GM19455 (cell line): ENCODE data around the gene KIAA2012.

Experiments used
- ATAC-seq: cut with Tn5 transposase; IDR thresholded peaks from one replicate; pipeline ENCODE4 v1.9.1; 2021; ENCODE audit not compliant: unreplicated experiment

Gene KIAA2012

GRCh38 chr2:202042444-202042843 lies 30.6 kb upstream of the KIAA2012 start:
- no peak for ATAC-seq

- ATAC-seq = no peak
Observed at GRCh38 chr2:202043475-202043874, 29.6 kb upstream of the KIAA2012 start.

- ATAC-seq = no peak
Observed at GRCh38 chr2:202044777-202045176, 28.3 kb upstream of the KIAA2012 start.

- ATAC-seq = no peak
Observed at GRCh38 chr2:202046572-202046971, 26.5 kb upstream of the KIAA2012 start.

GRCh38 chr2:202049092-202049728 lies 23.8 kb upstream of the KIAA2012 start:
- no peak for ATAC-seq

- ATAC-seq = no peak
Observed at GRCh38 chr2:202049840-202050239, 23.2 kb upstream of the KIAA2012 start.

GRCh38 chr2:202050652-202051051 lies 22.4 kb upstream of the KIAA2012 start:
- ATAC-seq = no peak

- no peak for ATAC-seq
Observed at GRCh38 chr2:202051499-202052161, 21.4 kb upstream of the KIAA2012 start.

GRCh38 chr2:202052235-202052634 lies 20.8 kb upstream of the KIAA2012 start:
- no peak for ATAC-seq

- ATAC-seq = no peak
Observed at GRCh38 chr2:202054679-202055078, 18.4 kb upstream of the KIAA2012 start.

- ATAC-seq = no peak
Observed at GRCh38 chr2:202056611-202057010, 16.4 kb upstream of the KIAA2012 start.

GRCh38 chr2:202060218-202060617 lies 12.8 kb upstream of the KIAA2012 start:
- ATAC-seq = no peak

GRCh38 chr2:202061695-202062094 lies 11.4 kb upstream of the KIAA2012 start:
- no peak for ATAC-seq

GRCh38 chr2:202064171-202064880 lies 8.7 kb upstream of the KIAA2012 start:
- no peak for ATAC-seq

GRCh38 chr2:202064881-202065230 lies 8.2 kb upstream of the KIAA2012 start:
- ATAC-seq = no peak

GRCh38 chr2:202065876-202066275 lies 7.2 kb upstream of the KIAA2012 start:
- no peak for ATAC-seq

GRCh38 chr2:202066875-202067274 lies 6.2 kb upstream of the KIAA2012 start:
- ATAC-seq = no peak

GRCh38 chr2:202067589-202067988 lies 5.5 kb upstream of the KIAA2012 start:
- no peak for ATAC-seq

- ATAC-seq = no peak
Observed at GRCh38 chr2:202069170-202070067, 3.6 kb upstream of the KIAA2012 start.

- ATAC-seq = no peak
Observed at GRCh38 chr2:202071107-202071506, 1.9 kb upstream of the KIAA2012 start.

GRCh38 chr2:202072226-202072625 lies 829 bp upstream of the KIAA2012 start:
- ATAC-seq = no peak
